Endothelial cell of umbilical vein (primary cell): ENCODE results near the gene SYAP1. TPM values are rescaled to one million over a fixed set of nuclear protein-coding genes. Genes with fewer than 3 reads are reported as not detected.

Source experiments
- BruUV-seq: library from RNA; stranded (reverse); fragments of 400-500 nt; replicated peaks from 2 replicates; lab custom pipeline; 2021; lab: Mats Ljungman, UMichigan
- CTCF ChIA-PET: fragments of 300-600, 350-600 bp; sonication (Branson Sonifier 250); formaldehyde crosslinking; loops from one replicate; lab custom pipeline; 2021; ENCODE audit warnings: antibody characterized with exemption, inconsistent platforms; lab: Charles Lee
- POLR2A ChIA-PET: fragments of 300-600, 350-600 bp; sonication (Branson Sonifier 250); formaldehyde crosslinking; loops from one replicate; lab custom pipeline; 2021; ENCODE audit warnings: antibody characterized with exemption, inconsistent platforms; lab: Charles Lee
- DNase-seq: peaks from one replicate; pipeline ENCODE4 v3.0.0-alpha.2; 2011; ENCODE audit warnings: low read depth, low spot score
- FAIRE-seq: peaks from 2 replicates; lab custom pipeline; 2011; peaks lifted over from hg19 to GRCh38; lab: Jason Lieb, UNC
- H2AFZ ChIP-seq: 2 replicates; pipeline ENCODE4 v1.6.0; 2012; ENCODE audit warnings: low read depth, low read length, control low read depth, inconsistent platforms
- H3K27ac ChIP-seq: 2 replicates; pipeline ENCODE4 v1.5.1; 2011; ENCODE audit warnings: low read depth, mild to moderate bottlenecking, control low read depth, low read length, moderate library complexity; ENCODE audit not compliant: insufficient read depth
- H3K27me3 ChIP-seq, 2 experiments: 2 replicates each; pipeline versions ENCODE4 v1.6.0 to v1.6.1; 2011; ENCODE audit warnings: low read length in 2 of 2, mixed read lengths in 1 of 2; ENCODE audit not compliant: control insufficient read depth in 2 of 2, insufficient read depth in 2 of 2
- H3K36me3 ChIP-seq, 2 experiments: 2 replicates in 1 of 2; 3 replicates in 1 of 2; pipeline ENCODE4 v1.5.1; 2011; ENCODE audit warnings: low read length in 2 of 2, mild to moderate bottlenecking in 1 of 2, moderate library complexity in 1 of 2; ENCODE audit not compliant: control insufficient read depth in 2 of 2, insufficient read depth in 2 of 2; ENCODE audit errors: extremely low read depth in 1 of 2
- H3K4me1 ChIP-seq: 3 replicates; pipeline ENCODE4 v1.5.1; 2011; ENCODE audit warnings: mild to moderate bottlenecking, low read length; ENCODE audit not compliant: control insufficient read depth, insufficient read depth; ENCODE audit errors: extremely low read depth
- H3K4me2 ChIP-seq: 2 replicates; pipeline ENCODE4 v1.6.1; 2011; ENCODE audit warnings: low read length, control low read depth, mixed read lengths; ENCODE audit not compliant: insufficient read depth
- H3K4me3 ChIP-seq, 3 experiments: fragments of 200-600 bp in 1 of 3; sonication (generic), shearing (Covaris generic) in 1 of 3; replicated peaks in 1 of 3; 2 replicates each; pipeline ENCODE4 v1.5.1; 2011 to 2016; ENCODE audit warnings: control low read depth in 3 of 3, low read length in 3 of 3, mild to moderate bottlenecking in 2 of 3, inconsistent platforms in 1 of 3, low read depth in 1 of 3, moderate library complexity in 1 of 3; ENCODE audit not compliant: insufficient read depth in 1 of 3
- H3K79me2 ChIP-seq: 2 replicates; pipeline ENCODE4 v1.6.0; 2012; ENCODE audit warnings: low read length, inconsistent platforms; ENCODE audit not compliant: control insufficient read depth, insufficient read depth
- H3K9ac ChIP-seq: replicated peaks from 2 replicates; pipeline ENCODE3; 2011; ENCODE audit warnings: low read length, control low read depth; ENCODE audit not compliant: insufficient read depth; ENCODE audit errors: extremely low read depth
- H3K9me1 ChIP-seq: replicated peaks from 3 replicates; pipeline ENCODE4 v1.6.0; 2011; ENCODE audit warnings: mild to moderate bottlenecking, low read length; ENCODE audit not compliant: control insufficient read depth, insufficient read depth; ENCODE audit errors: extremely low read depth
- H3K9me3 ChIP-seq: replicated peaks from 2 replicates; pipeline ENCODE4 v1.5.1; 2012; ENCODE audit warnings: low read length, inconsistent platforms; ENCODE audit not compliant: control insufficient read depth, insufficient read depth
- H4K20me1 ChIP-seq: replicated peaks from 2 replicates; pipeline ENCODE3; 2011; ENCODE audit warnings: mild to moderate bottlenecking, low read length; ENCODE audit not compliant: control insufficient read depth, insufficient read depth; ENCODE audit errors: extremely low read depth
- CTCF ChIP-seq, 2 donors: IDR thresholded peaks; 1 replicate in 1 of 2; 2 replicates in 1 of 2; pipeline ENCODE4 v1.5.1; 2011; ENCODE audit warnings: low read length in 2 of 2, mild to moderate bottlenecking in 2 of 2, moderate library complexity in 2 of 2, control low read depth in 1 of 2, inconsistent platforms in 1 of 2, low read depth in 1 of 2; ENCODE audit not compliant: insufficient read depth in 1 of 2; ENCODE audit errors: extremely low read depth in 1 of 2
- EZH2 ChIP-seq: IDR thresholded peaks from 2 replicates; pipeline ENCODE4 v1.6.1; 2012; ENCODE audit warnings: borderline replicate concordance, low read depth, mild to moderate bottlenecking, moderate library complexity, low read length, inconsistent platforms; ENCODE audit not compliant: severe bottlenecking
- FOS ChIP-seq: IDR thresholded peaks from 2 replicates; pipeline ENCODE4 v1.6.1; 2011; ENCODE audit warnings: mild to moderate bottlenecking, low read length, moderate library complexity, borderline replicate concordance; ENCODE audit not compliant: insufficient read depth
- GATA2 ChIP-seq: IDR thresholded peaks from 2 replicates; pipeline ENCODE4 v1.7.0; 2011; ENCODE audit warnings: low read depth, mild to moderate bottlenecking, moderate library complexity, mixed read lengths, low read length; ENCODE audit not compliant: insufficient read length, insufficient read depth
- JUN ChIP-seq: IDR thresholded peaks from 2 replicates; pipeline ENCODE4 v1.6.1; 2011; ENCODE audit warnings: borderline replicate concordance, low read depth; ENCODE audit not compliant: insufficient read length, insufficient read depth
- MAX ChIP-seq: IDR thresholded peaks from 2 replicates; pipeline ENCODE4 v1.6.1; 2011; ENCODE audit not compliant: insufficient read depth, insufficient read length
- MYC ChIP-seq: IDR thresholded peaks from one replicate; pipeline ENCODE4 v1.6.1; 2011; ENCODE audit warnings: mild to moderate bottlenecking, low read depth, low read length
- POLR2A ChIP-seq: IDR thresholded peaks from 2 replicates; pipeline ENCODE4 v1.6.1; 2012; ENCODE audit warnings: low read depth, mild to moderate bottlenecking, control low read depth, low read length
- POLR2AphosphoS5 ChIP-seq: IDR thresholded peaks from 2 replicates; pipeline ENCODE4 v1.6.1; 2012; ENCODE audit warnings: low read depth, mild to moderate bottlenecking, control low read depth, low read length, moderate library complexity; ENCODE audit not compliant: insufficient read depth
- dilution Hi-C: fragments of 300-500 bp; cut with MboI; formaldehyde crosslinking; loops from one replicate; pipeline ENCODE4 v1.15.0; 2019; ENCODE audit warnings: low sequenced_read_pairs; ENCODE audit not compliant: extremely low pct_ligation_motif_present
- intact Hi-C: fragments of 100-400 bp; cut with micrococcal nuclease; formaldehyde crosslinking; loops from one replicate; pipeline ENCODE4 v1.10.0; 2022
- polyA plus RNA-seq, 4 experiments: library from polyadenylated mRNA; depleted of rRNA in 3 of 4; stranded (reverse) in 3 of 4; unstranded in 1 of 4; fragments of >200 nt; gene quantifications; 2 replicates each; pipeline versions ENCODE4 v1.2.1 to v1.2.3, GENCODE V29; 2011 to 2012; ENCODE audit warnings: missing spikeins in 1 of 4
- total RNA-seq: library from RNA; stranded (reverse); gene quantifications from 2 replicates; pipeline ENCODE4 v1.2.3, GENCODE V29; 2021

The SYAP1 gene
- total and polyA plus RNA-seq, 2 donors (not counting 3 experiments of a cell fraction or from before 2014, with no cell fraction given), result 3.4 to 21.9 TPM

GRCh38 chrX:16683007-16683664 lies 36.3 kb upstream of the SYAP1 start:
- ChIA-PET CTCF (interaction anchor here (1.0 to 1.4 kb wide), 2 partner anchors 12 kb away, joined by 3 read pairs; no protein-coding TSS in a partner anchor), POLR2A (interaction anchor here (0.6 kb wide), 1 partner anchor 10 kb away, joined by 3 read pairs; no protein-coding TSS in a partner anchor)
- no TSS peak for BruUV-seq

More at GRCh38 chrX:16683007-16683664, 36.3 kb upstream of the SYAP1 start:
- Histone ChIP-seq H3K79me2 (no peaks in the 10 kb centered on the region), H3K9me3 (no peaks in the 10 kb centered on the region), H3K9ac (no peak overlapping the region), H3K36me3 (peaks cover 0 to 11% of the 10 kb centered on the region in 2 experiments), H4K20me1 (no peaks in the 10 kb centered on the region), H3K4me2 (no peak overlapping the region), H3K9me1 (no peaks in the 10 kb centered on the region), H3K4me1 (no peaks in the 10 kb centered on the region), H3K27me3 (no peaks in the 10 kb centered on the region), H3K4me3 (no peak overlapping the region), H3K27ac (no peak overlapping the region), H2AFZ (no peak overlapping the region)
- dilution Hi-C loops (no loop called here), intact Hi-C loops (no loop called here)
- FAIRE-seq (no peak), DNase-seq (no peak)
- TF ChIP-seq JUN (no peak), EZH2 (no peak), CTCF (IDR thresholded peaks at IDR 0.05; ENCODE audit: extremely low read depth in 1 of 2, insufficient read depth in 1 of 2, low read depth in 1 of 2, low read length in 2 of 2) (no peak), POLR2A (no peak), MYC (no peak), MAX (no peak), FOS (no peak), POLR2AphosphoS5 (no peak), GATA2 (no peak)
